HepG2 (cell line): Measurements from ENCODE around the gene CAMTA1. TPM values are rescaled to one million over a fixed set of nuclear protein-coding genes. Genes with fewer than 3 reads are reported as not detected.

Experiments
- ATAC-seq: fragments of 200-7000 bp; cut with Tn5 transposase; 3 replicates; pipeline ENCODE4 v1.9.1; 2020; ENCODE audit warnings: mild to moderate bottlenecking, moderate library complexity
- BruUV-seq: library from RNA; stranded (reverse); fragments of 400-500 nt; replicated peaks from 2 replicates; lab custom pipeline; 2021; lab: Mats Ljungman, UMichigan
- CTCF ChIA-PET: fragments of 300-600 bp; formaldehyde crosslinking; extraction: SDS; loops from one replicate; lab custom pipeline; 2021; ENCODE audit warnings: low total read pairs, inconsistent platforms, low intra/inter-chr PET ratio; lab: Yijun Ruan, JAX
- POLR2A ChIA-PET: fragments of 350-600 bp; sonication (Branson Sonifier 250); formaldehyde crosslinking; loops from one replicate; lab custom pipeline; 2020; ENCODE audit warnings: antibody characterized with exemption, inconsistent platforms; lab: Yijun Ruan, JAX
- DNase-seq: peaks from one replicate; pipeline ENCODE4 v3.0.0-alpha.2; 2015; ENCODE audit warnings: low spot score
- FAIRE-seq: peaks from 3 replicates; lab custom pipeline; 2011; peaks lifted over from hg19 to GRCh38; lab: Jason Lieb, UNC
- H2AFZ ChIP-seq: one replicate; pipeline ENCODE4 v1.6.1; 2011; ENCODE audit warnings: low read length, inconsistent platforms
- H3K27ac ChIP-seq: fragments of 300-600 bp; 3 replicates; pipeline ENCODE4 v1.8.0; 2011; ENCODE audit warnings: mixed run types, mild to moderate bottlenecking, mixed read lengths, low read length, inconsistent platforms; ENCODE audit not compliant: insufficient read depth; ENCODE audit errors: extremely low read length
- H3K27me3 ChIP-seq, 2 experiments: fragments of 200-600 bp in 1 of 2; 2 replicates in 1 of 2; 3 replicates in 1 of 2; pipeline versions ENCODE4 v1.6.0 to v1.8.0; 2011; ENCODE audit warnings: low read length in 2 of 2, mild to moderate bottlenecking in 2 of 2, moderate library complexity in 2 of 2, inconsistent platforms in 1 of 2; ENCODE audit not compliant: insufficient read depth in 2 of 2, control insufficient read depth in 1 of 2
- H3K36me3 ChIP-seq, 2 experiments: fragments of 200-600 bp in 1 of 2; replicated peaks in 1 of 2; 2 replicates in 1 of 2; 3 replicates in 1 of 2; pipeline versions ENCODE4 v1.5.1 to v1.8.0; 2011; ENCODE audit warnings: low read length in 2 of 2, inconsistent platforms in 1 of 2; ENCODE audit not compliant: insufficient read depth in 2 of 2, control insufficient read depth in 1 of 2
- H3K4me1 ChIP-seq: 2 replicates; pipeline ENCODE4 v1.5.1; 2012; ENCODE audit warnings: low read length, inconsistent platforms; ENCODE audit not compliant: insufficient read depth
- H3K4me2 ChIP-seq: 2 replicates; pipeline ENCODE4 v1.6.0; 2011; ENCODE audit warnings: low read depth, low read length, inconsistent platforms
- H3K4me3 ChIP-seq, 3 experiments: fragments of 200-600 bp in 1 of 3; sonication (generic), shearing (Covaris generic) in 1 of 3; replicated peaks in 1 of 3; 2 replicates each; pipeline ENCODE4 v1.5.1; 2011 to 2016; ENCODE audit warnings: low read length in 3 of 3, inconsistent platforms in 2 of 3, low read depth in 2 of 3, mild to moderate bottlenecking in 2 of 3, control low read depth in 1 of 3, mixed read lengths in 1 of 3; ENCODE audit not compliant: insufficient read depth in 1 of 3
- H3K79me2 ChIP-seq: one replicate; pipeline ENCODE4 v1.6.1; 2011; ENCODE audit warnings: low read length, inconsistent platforms; ENCODE audit not compliant: insufficient read depth
- H3K9ac ChIP-seq: 2 replicates; pipeline ENCODE4 v1.6.0; 2011; ENCODE audit warnings: mild to moderate bottlenecking, low read depth, low read length, inconsistent platforms; ENCODE audit not compliant: insufficient read depth
- H3K9me3 ChIP-seq: 2 replicates; pipeline ENCODE4 v1.5.1; 2012; ENCODE audit warnings: mild to moderate bottlenecking, low read length
- H4K20me1 ChIP-seq: 2 replicates; pipeline ENCODE4 v1.6.0; 2011; ENCODE audit warnings: inconsistent platforms, mild to moderate bottlenecking, low read length, moderate library complexity; ENCODE audit not compliant: insufficient read depth
- ATF1 ChIP-seq: IDR thresholded peaks from 2 replicates; pipeline ENCODE4 v1.6.1; 2016; ENCODE audit warnings: mild to moderate bottlenecking, control low read depth
- CBX5 ChIP-seq: sonication (generic); formaldehyde crosslinking; IDR thresholded peaks from 2 replicates; pipeline ENCODE4 v1.4.0; 2020; ENCODE audit warnings: missing genetic modification reagents, borderline replicate concordance
- CHD2 ChIP-seq: IDR thresholded peaks from 2 replicates; pipeline ENCODE4 v1.6.1; 2011; ENCODE audit warnings: low read depth, low read length, improper control_type of control experiment
- IRX3 ChIP-seq: sonication (generic); formaldehyde crosslinking; IDR thresholded peaks from 2 replicates; pipeline ENCODE4 v1.8.1; 2023; ENCODE audit warnings: mild to moderate bottlenecking, low read depth, missing genetic modification reagents, borderline replicate concordance
- JARID2 ChIP-seq: sonication (generic); formaldehyde crosslinking; IDR thresholded peaks from 2 replicates; pipeline ENCODE4 v1.8.1; 2023; ENCODE audit warnings: missing genetic modification reagents, inconsistent platforms; ENCODE audit not compliant: insufficient replicate concordance
- MAF1 ChIP-seq: sonication (generic); formaldehyde crosslinking; IDR thresholded peaks from 2 replicates; pipeline ENCODE4 v1.5.0; 2020; ENCODE audit warnings: missing genetic modification reagents, borderline replicate concordance
- RELA ChIP-seq: sonication (generic); formaldehyde crosslinking; IDR thresholded peaks from 2 replicates; pipeline ENCODE4 v1.4.0; 2020; ENCODE audit warnings: missing genetic modification reagents
- SSRP1 ChIP-seq: IDR thresholded peaks from 2 replicates; pipeline ENCODE4 v1.6.1; 2016; ENCODE audit warnings: control low read depth
- ZBTB7A ChIP-seq: sonication (generic); formaldehyde crosslinking; IDR thresholded peaks from 2 replicates; pipeline ENCODE4 v1.8.0; 2022; ENCODE audit warnings: mild to moderate bottlenecking, missing genetic modification reagents
- ZFP90 ChIP-seq: sonication (generic); formaldehyde crosslinking; IDR thresholded peaks from 2 replicates; pipeline ENCODE4 v1.8.0; 2022; ENCODE audit warnings: missing genetic modification reagents, mild to moderate bottlenecking, inconsistent platforms, borderline replicate concordance
- ZMAT3 ChIP-seq: sonication (generic); formaldehyde crosslinking; conservative IDR thresholded peaks from 2 replicates; pipeline ENCODE4 v1.7.0; 2021; ENCODE audit warnings: missing genetic modification reagents
- ZNF549 ChIP-seq: sonication (generic); formaldehyde crosslinking; IDR thresholded peaks from 2 replicates; pipeline ENCODE4 v1.5.0; 2020; ENCODE audit warnings: missing genetic modification reagents
- WGBS: methylation state at CpG from one replicate; pipeline ENCODE4 v1.1.6; 2017; ENCODE audit warnings: low lambda C conversion rate; 5-methylcytosine and 5-hydroxymethylcytosine counted together
- in situ Hi-C: cut with HindIII; loops from 2 replicates; pipeline ENCODE4 v1.10.0; 2017; ENCODE audit warnings: low pct_unique_long_range_greater_than_20kb; ENCODE audit not compliant: extremely low pct_ligation_motif_present
- intact Hi-C: fragments of 100-400 bp; cut with micrococcal nuclease; formaldehyde crosslinking; loops from one replicate; pipeline ENCODE4 v1.10.0; 2022; ENCODE audit not compliant: unreplicated experiment
- polyA plus RNA-seq, 8 experiments: library from polyadenylated mRNA; depleted of rRNA in 3 of 8; stranded (reverse) in 7 of 8; unstranded in 1 of 8; fragments of >200 nt; fragmentation: Illumina TruSeq in 4 of 8; extraction: Trizol in 4 of 8; gene quantifications; 2 replicates each; pipeline versions ENCODE4 v1.2.1 to v1.2.3, GENCODE V29; 2011 to 2016; ENCODE audit warnings: low read depth in 4 of 8, missing spikeins in 1 of 8, mixed read lengths in 1 of 8; ENCODE audit not compliant: insufficient read depth in 1 of 8
- total RNA-seq, 5 experiments: library from RNA; depleted of rRNA; stranded (reverse); fragments of >200 nt; fragmentation: Illumina TruSeq; extraction: Trizol; gene quantifications; 2 replicates each; pipeline ENCODE4 v1.2.3, GENCODE V29; 2016; ENCODE audit warnings: low read depth in 1 of 5
- TF ChIP-seq, protein P1 (sequence below): sonication (generic); formaldehyde crosslinking; IDR thresholded peaks from 2 replicates; pipeline ENCODE4 v1.9.0; 2022; ENCODE audit warnings: low read depth, missing genetic modification reagents
- TF ChIP-seq, protein P2 (sequence below): fragments of 450-650 bp; IDR thresholded peaks from 2 replicates; pipeline ENCODE4 v1.6.1; 2016
- TF ChIP-seq, protein P3 (sequence below): IDR thresholded peaks from 2 replicates; pipeline ENCODE4 v1.6.1; 2016; ENCODE audit warnings: control low read depth
- TF ChIP-seq, protein P4 (sequence below): sonication (generic); formaldehyde crosslinking; IDR thresholded peaks from 2 replicates; pipeline ENCODE4 v1.8.0; 2022; ENCODE audit warnings: missing genetic modification reagents, mild to moderate bottlenecking, inconsistent platforms, borderline replicate concordance

The CAMTA1 gene
- total and polyA plus RNA-seq, 2 of the 13 experiments (the other 11 are each of a cell fraction or from before 2014, with no cell fraction given) = 25.0 to 36.4 TPM

DNA sequence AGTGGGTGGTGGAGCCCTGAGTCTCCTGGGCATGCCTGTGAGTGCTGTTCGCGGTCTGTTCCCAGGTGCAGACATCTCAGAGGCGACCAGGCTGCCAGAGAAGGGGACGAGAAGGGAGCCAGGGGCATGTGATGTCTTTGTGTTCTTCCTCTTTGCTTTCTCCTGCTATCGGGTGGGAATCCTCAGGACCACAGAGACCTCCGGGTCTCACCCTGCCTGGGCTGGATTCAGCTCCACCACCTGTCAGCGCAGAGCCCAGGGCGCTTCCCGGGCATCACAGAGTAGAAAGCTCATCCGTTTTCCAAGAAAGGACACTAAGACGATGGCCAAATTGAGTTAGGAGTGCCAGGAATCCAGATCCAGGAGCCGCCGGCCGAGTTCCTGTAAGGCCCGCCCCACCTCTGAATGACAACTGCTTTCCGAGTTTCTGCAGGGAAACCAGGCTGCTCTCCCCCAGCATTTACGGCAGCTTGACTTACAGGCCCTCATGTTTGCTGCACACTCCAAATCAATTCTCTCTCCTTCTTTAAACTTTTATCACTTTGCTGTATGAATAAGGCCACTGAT lies 130.8 kb downstream of the CAMTA1 start:
- ChIA-PET CTCF (no interaction called here), POLR2A (no interaction called here)
- peaks cover 0 to 38% of the 10 kb centered on the region in 2 experiments; a peak in 3 of 5 replicates for H3K27me3 ChIP-seq
- H3K36me3 ChIP-seq = no peaks in the 10 kb centered on the region
- H4K20me1 ChIP-seq = no peaks in the 10 kb centered on the region
- DNase-seq (no peak), ATAC-seq (no peak), FAIRE-seq (no peak)
- H3K4me2 ChIP-seq = no peak overlapping the region
- intact Hi-C loops = no loop called here
- H3K4me3 ChIP-seq = no peak overlapping the region
- H3K9me3 ChIP-seq = no peaks in the 10 kb centered on the region
- H3K79me2 ChIP-seq = no peaks in the 10 kb centered on the region
- peaks cover 5% of the 10 kb centered on the region for H3K4me1 ChIP-seq
- BruUV-seq = no TSS peak
- in situ Hi-C loops = no loop called here
- no peak overlapping the region for H3K9ac ChIP-seq
- 57% methylated on average over 12 of the region's 17 CpGs for WGBS
- H3K27ac ChIP-seq = no peak overlapping the region
- TF ChIP-seq MAF1 (CRISPR knock-in tag) = no peak
- TF ChIP-seq CBX5 = no peak
- no peak for TF ChIP-seq IRX3 (CRISPR knock-in tag)
- no peak for TF ChIP-seq ZFP90 (CRISPR knock-in tag)
- TF ChIP-seq, protein P1, sequence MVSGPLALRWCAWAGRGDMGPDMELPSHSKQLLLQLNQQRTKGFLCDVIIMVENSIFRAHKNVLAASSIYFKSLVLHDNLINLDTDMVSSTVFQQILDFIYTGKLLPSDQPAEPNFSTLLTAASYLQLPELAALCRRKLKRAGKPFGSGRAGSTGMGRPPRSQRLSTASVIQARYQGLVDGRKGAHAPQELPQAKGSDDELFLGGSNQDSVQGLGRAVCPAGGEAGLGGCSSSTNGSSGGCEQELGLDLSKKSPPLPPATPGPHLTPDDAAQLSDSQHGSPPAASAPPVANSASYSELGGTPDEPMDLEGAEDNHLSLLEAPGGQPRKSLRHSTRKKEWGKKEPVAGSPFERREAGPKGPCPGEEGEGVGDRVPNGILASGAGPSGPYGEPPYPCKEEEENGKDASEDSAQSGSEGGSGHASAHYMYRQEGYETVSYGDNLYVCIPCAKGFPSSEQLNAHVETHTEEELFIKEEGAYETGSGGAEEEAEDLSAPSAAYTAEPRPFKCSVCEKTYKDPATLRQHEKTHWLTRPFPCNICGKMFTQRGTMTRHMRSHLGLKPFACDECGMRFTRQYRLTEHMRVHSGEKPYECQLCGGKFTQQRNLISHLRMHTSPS (CRISPR knock-in tag) = no peak
- no peak for TF ChIP-seq ZMAT3
- TF ChIP-seq, protein P2, sequence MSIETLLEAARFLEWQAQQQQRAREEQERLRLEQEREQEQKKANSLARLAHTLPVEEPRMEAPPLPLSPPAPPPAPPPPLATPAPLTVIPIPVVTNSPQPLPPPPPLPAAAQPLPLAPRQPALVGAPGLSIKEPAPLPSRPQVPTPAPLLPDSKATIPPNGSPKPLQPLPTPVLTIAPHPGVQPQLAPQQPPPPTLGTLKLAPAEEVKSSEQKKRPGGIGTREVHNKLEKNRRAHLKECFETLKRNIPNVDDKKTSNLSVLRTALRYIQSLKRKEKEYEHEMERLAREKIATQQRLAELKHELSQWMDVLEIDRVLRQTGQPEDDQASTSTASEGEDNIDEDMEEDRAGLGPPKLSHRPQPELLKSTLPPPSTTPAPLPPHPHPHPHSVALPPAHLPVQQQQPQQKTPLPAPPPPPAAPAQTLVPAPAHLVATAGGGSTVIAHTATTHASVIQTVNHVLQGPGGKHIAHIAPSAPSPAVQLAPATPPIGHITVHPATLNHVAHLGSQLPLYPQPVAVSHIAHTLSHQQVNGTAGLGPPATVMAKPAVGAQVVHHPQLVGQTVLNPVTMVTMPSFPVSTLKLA = no peak
- no peak for TF ChIP-seq SSRP1 (CRISPR knock-in tag)
- TF ChIP-seq ZNF549 = no peak
- TF ChIP-seq RELA (CRISPR knock-in tag) = no peak
- TF ChIP-seq CHD2 = no peak
- no peak for TF ChIP-seq ATF1 (CRISPR knock-in tag)
- no peak for TF ChIP-seq ZBTB7A (CRISPR knock-in tag)
- TF ChIP-seq, protein P3, sequence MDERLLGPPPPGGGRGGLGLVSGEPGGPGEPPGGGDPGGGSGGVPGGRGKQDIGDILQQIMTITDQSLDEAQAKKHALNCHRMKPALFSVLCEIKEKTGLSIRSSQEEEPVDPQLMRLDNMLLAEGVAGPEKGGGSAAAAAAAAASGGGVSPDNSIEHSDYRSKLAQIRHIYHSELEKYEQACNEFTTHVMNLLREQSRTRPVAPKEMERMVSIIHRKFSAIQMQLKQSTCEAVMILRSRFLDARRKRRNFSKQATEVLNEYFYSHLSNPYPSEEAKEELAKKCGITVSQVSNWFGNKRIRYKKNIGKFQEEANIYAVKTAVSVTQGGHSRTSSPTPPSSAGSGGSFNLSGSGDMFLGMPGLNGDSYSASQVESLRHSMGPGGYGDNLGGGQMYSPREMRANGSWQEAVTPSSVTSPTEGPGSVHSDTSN = no peak
- TF ChIP-seq JARID2 (CRISPR knock-in tag) = no peak
- TF ChIP-seq, protein P4, sequence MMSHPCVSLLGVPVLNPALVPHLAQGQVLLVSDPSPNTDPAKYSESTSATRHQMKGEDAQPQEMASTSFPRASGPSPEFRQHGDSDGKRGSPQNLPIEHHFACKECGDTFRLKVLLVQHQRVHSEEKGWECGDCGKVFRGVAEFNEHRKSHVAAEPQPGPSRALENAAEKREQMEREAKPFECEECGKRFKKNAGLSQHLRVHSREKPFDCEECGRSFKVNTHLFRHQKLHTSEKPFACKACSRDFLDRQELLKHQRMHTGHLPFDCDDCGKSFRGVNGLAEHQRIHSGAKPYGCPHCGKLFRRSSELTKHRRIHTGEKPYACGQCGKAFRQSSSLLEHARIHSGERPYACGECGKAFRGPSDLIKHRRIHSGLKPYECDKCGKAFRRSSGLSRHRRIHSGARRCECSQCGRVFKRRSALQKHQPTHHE = no peak
- no peak overlapping the region for H2AFZ ChIP-seq
